ENCODE data around the gene KIF17.

KIF17 gene

GRCh38 chr1:20624709-20625108 lies 93.1 kb downstream of the KIF17 start:
- no peak for DNase-seq
- ATAC-seq, result no peak

GRCh38 chr1:20621012-20621411 lies 96.8 kb downstream of the KIF17 start:
- ATAC-seq, result no peak

DNA sequence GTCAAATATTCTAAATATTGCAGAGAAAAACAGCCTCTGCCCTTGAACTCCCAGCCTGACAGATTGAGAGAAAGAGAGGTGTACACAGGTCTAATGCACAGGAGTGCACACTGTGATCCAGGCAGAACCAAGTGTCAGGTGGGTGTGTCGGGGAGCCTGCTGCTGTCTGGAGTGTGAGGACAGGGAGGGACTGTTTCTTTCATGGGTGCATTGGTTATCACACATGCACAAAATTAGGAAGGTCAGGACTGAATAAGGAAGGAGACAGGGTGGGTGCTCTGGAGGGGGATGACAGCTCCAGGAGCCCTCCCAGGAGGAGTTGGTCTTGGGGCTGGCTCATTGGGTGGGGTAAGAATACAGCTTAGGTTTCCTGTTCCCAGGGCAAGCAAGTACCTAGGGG lies 97.8 kb downstream of the KIF17 start:
- ATAC-seq, result no peak
- DNase-seq, result no peak

More at GRCh38 chr1:20621012-20621411, 96.8 kb downstream of the KIF17 start:
- no peak for DNase-seq

DNA sequence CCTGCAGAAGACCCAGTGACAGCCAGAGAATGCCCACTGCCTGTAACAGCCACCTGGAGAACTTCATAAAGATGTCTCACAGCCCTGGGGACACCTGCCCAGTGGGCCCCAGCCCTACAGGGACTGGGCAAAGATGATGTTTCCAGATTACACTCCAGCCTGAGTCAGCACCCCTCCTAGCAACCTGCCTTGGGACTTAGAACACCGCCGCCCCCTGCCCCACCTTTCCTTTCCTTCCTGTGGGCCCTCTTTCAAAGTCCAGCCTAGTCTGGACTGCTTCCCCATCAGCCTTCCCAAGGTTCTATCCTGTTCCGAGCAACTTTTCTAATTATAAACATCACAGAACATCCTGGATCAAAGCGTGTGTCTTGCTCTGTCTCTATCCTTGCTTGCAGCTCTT lies 99.3 kb downstream of the KIF17 start:
- DNase-seq (no peak), ATAC-seq (no peak)

- DNase-seq, result no peak
- no peak for ATAC-seq
These were observed 100.8 kb downstream of the KIF17 start for GRCh38 chr1:20616847-20617487.

GRCh38 chr1:20615946-20616846 lies 101.6 kb downstream of the KIF17 start:
- ATAC-seq (no peak), DNase-seq (no peak)

DNA sequence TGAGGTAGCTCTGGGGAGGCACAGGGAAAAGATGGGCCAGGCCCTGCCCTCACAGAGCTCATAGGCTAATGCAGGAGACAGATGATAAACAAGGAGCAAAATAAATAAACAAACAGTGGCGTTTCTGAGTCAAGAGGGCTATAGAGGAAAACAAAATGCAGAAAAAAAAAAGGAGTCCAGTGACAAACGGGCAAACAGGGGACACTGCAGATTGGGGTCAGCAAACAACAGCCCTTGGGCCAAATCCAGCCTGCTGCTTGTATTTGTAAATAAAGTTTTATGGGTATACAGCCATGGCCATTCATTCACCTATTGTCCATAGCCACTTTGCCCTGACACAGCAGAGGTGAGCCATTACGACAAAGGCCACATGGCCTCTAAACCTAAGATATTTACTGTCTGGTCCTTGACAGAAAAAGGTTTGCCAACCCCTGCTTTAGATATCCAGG lies 103.7 kb downstream of the KIF17 start:
- ATAC-seq, result no peak

More for the DNA sequence above, 103.7 kb downstream of the KIF17 start:
- no peak for DNase-seq
